ENCODE results near the gene MIA3.
"Not testable (repeated sequence)": the region's sequence is repeated elsewhere in the genome, so short reads cannot be mapped to it uniquely, and the experiment has no call there.

Gene MIA3

GRCh38 chr1:222663431-222663934 lies 45.6 kb downstream of the MIA3 start:
- no peak for DNase-seq (ENCODE audit: low read depth)

GRCh38 chr1:222665964-222666363 lies 48.1 kb downstream of the MIA3 start:
- DNase-seq (ENCODE audit: low read depth): no peak

GRCh38 chr1:222668184-222668583 lies 50.3 kb downstream of the MIA3 start:
- DNase-seq (ENCODE audit: low read depth): not testable (repeated sequence)

GRCh38 chr1:222669107-222669506 lies 51.2 kb downstream of the MIA3 start:
- not testable (repeated sequence) for DNase-seq (ENCODE audit: low read depth)

GRCh38 chr1:222670110-222670509 lies 52.2 kb downstream of the MIA3 start:
- no peak for DNase-seq (ENCODE audit: low read depth)

GRCh38 chr1:222680080-222680479 lies 62.2 kb downstream of the MIA3 start:
- DNase-seq (ENCODE audit: low read depth): no peak

- no peak for DNase-seq (ENCODE audit: low read depth)
Observed at GRCh38 chr1:222691016-222691415, 73.1 kb downstream of the MIA3 start.

GRCh38 chr1:222694927-222695326 lies 77.0 kb downstream of the MIA3 start:
- no peak for DNase-seq (ENCODE audit: low read depth)

GRCh38 chr1:222696741-222697140 lies 78.8 kb downstream of the MIA3 start:
- no peak for DNase-seq (ENCODE audit: low read depth)

- DNase-seq (ENCODE audit: low read depth): no peak
Observed at GRCh38 chr1:222697203-222697602, 79.3 kb downstream of the MIA3 start.

- no peak for DNase-seq (ENCODE audit: low read depth)
Observed at GRCh38 chr1:222697826-222698225, 79.9 kb downstream of the MIA3 start.

- DNase-seq (ENCODE audit: low read depth): no peak
Observed at GRCh38 chr1:222702210-222702609, 84.3 kb downstream of the MIA3 start.

- DNase-seq (ENCODE audit: low read depth): no peak
Observed at GRCh38 chr1:222704260-222704659, 86.4 kb downstream of the MIA3 start.

- no peak for DNase-seq (ENCODE audit: low read depth)
Observed at GRCh38 chr1:222706815-222707214, 88.9 kb downstream of the MIA3 start.

- DNase-seq (ENCODE audit: low read depth): no peak
Observed at GRCh38 chr1:222709700-222710153, 91.8 kb downstream of the MIA3 start.

- DNase-seq (ENCODE audit: low read depth): peak; percentile 58
Observed at GRCh38 chr1:222711319-222712252, 93.7 kb downstream of the MIA3 start.

- DNase-seq (ENCODE audit: low read depth): peak; percentile 91
Observed at GRCh38 chr1:222712253-222713090, 94.6 kb downstream of the MIA3 start, which contains the start of the genes AIDA and BROX. Gene AIDA, minus strand, starts transcription at chr1:222712491. Its CDS starts 174 bp downstream, at chr1:222712317. Gene BROX, plus strand, starts transcription at chr1:222712564. Its CDS starts 3,136 bp downstream, at chr1:222715700.

- peak; percentile 84 for DNase-seq (ENCODE audit: low read depth)
Observed at GRCh38 chr1:222713091-222713961, 95.4 kb downstream of the MIA3 start.

- DNase-seq (ENCODE audit: low read depth): no peak
Observed at GRCh38 chr1:222716393-222716792, 98.5 kb downstream of the MIA3 start.
